GM12878 (cell line): ENCODE results near the gene DPPA5. TPM values are rescaled to one million over a fixed set of nuclear protein-coding genes. Genes with fewer than 3 reads are reported as not detected.

ENCODE experiments used
- ATAC-seq: fragments of 200-7000 bp; cut with Tn5 transposase; 3 replicates; pipeline ENCODE4 v1.9.1; 2020; ENCODE audit warnings: mild to moderate bottlenecking, moderate library complexity
- BruUV-seq: library from RNA; stranded (reverse); fragments of 400-500 nt; replicated peaks from 2 replicates; lab custom pipeline; 2021; lab: Mats Ljungman, UMichigan
- CTCF ChIA-PET: fragments of 300-600 bp; sonication (Branson Sonifier 250); formaldehyde crosslinking; extraction: SDS; loops from one replicate; lab custom pipeline; 2021; ENCODE audit warnings: inconsistent platforms; lab: Yijun Ruan, JAX
- POLR2A ChIA-PET: fragments of 350-600 bp; formaldehyde crosslinking; extraction: SDS; loops from one replicate; lab custom pipeline; 2021; ENCODE audit warnings: inconsistent platforms; lab: Charles Lee
- RAD21 ChIA-PET: fragments of 300-600 bp; sonication (Branson Sonifier 250); formaldehyde crosslinking; loops from one replicate; lab custom pipeline; 2023; ENCODE audit warnings: antibody characterized with exemption; ENCODE audit not compliant: unreplicated experiment; lab: Charles Lee
- SMC1A ChIA-PET: fragments of 300-600 bp; sonication (Branson Sonifier 250); formaldehyde crosslinking; loops from one replicate; lab custom pipeline; 2023; ENCODE audit not compliant: unreplicated experiment, uncharacterized antibody; lab: Charles Lee
- DNase-seq: peaks from one replicate; pipeline ENCODE4 v3.0.0-alpha.2; 2011; ENCODE audit warnings: low read depth, low spot score
- FAIRE-seq: peaks from 3 replicates; lab custom pipeline; 2011; peaks lifted over from hg19 to GRCh38; lab: Jason Lieb, UNC
- H2AFZ ChIP-seq: 2 replicates; pipeline ENCODE4 v1.6.0; 2011; ENCODE audit warnings: low read depth, low read length, control low read depth; ENCODE audit not compliant: control insufficient read depth
- H3K27ac ChIP-seq: 2 replicates; pipeline ENCODE4 v1.5.1; 2011; ENCODE audit warnings: control low read depth; ENCODE audit not compliant: control insufficient read depth, insufficient read depth
- H3K27me3 ChIP-seq, 2 experiments: replicated peaks in 1 of 2; 2 replicates each; pipeline versions ENCODE4 v1.6.0 to v1.6.1; 2011; ENCODE audit warnings: low read length in 1 of 2; ENCODE audit not compliant: control insufficient read depth in 2 of 2, insufficient read depth in 2 of 2
- H3K36me3 ChIP-seq, 2 experiments: 2 replicates each; pipeline ENCODE4 v1.5.1; 2011; ENCODE audit warnings: low read length in 1 of 2; ENCODE audit not compliant: control insufficient read depth in 2 of 2, insufficient read depth in 2 of 2
- H3K4me1 ChIP-seq: 2 replicates; pipeline ENCODE4 v1.6.1; 2011; ENCODE audit warnings: mild to moderate bottlenecking, low read length, moderate library complexity, mixed read lengths; ENCODE audit not compliant: control insufficient read depth, insufficient read depth
- H3K4me2 ChIP-seq: 2 replicates; pipeline ENCODE4 v1.6.0; 2011; ENCODE audit warnings: control low read depth; ENCODE audit not compliant: control insufficient read depth, insufficient read depth
- H3K4me3 ChIP-seq: fragments of 200-600 bp; sonication (generic); 2 replicates; pipeline ENCODE4 v1.5.1; 2016
- H3K79me2 ChIP-seq: 2 replicates; pipeline ENCODE4 v1.6.0; 2011; ENCODE audit warnings: low read length; ENCODE audit not compliant: control insufficient read depth, insufficient read depth
- H3K9ac ChIP-seq: 2 replicates; pipeline ENCODE4 v1.8.0; 2011; ENCODE audit warnings: low read length, control low read depth, mixed read lengths; ENCODE audit not compliant: control insufficient read depth, insufficient read depth
- H3K9me3 ChIP-seq: replicated peaks from 3 replicates; pipeline ENCODE4 v1.5.1; 2011; ENCODE audit warnings: mild to moderate bottlenecking, low read length; ENCODE audit not compliant: control insufficient read depth, insufficient read depth
- H4K20me1 ChIP-seq: 2 replicates; pipeline ENCODE4 v1.6.0; 2011; ENCODE audit not compliant: control insufficient read depth, insufficient read depth
- ASH2L ChIP-seq: fragments of 300-600, 200-600 bp; sonication (generic); IDR thresholded peaks from 2 replicates; pipeline ENCODE4 v1.6.1; 2017; ENCODE audit warnings: low read depth, mild to moderate bottlenecking, borderline replicate concordance
- CREM ChIP-seq: IDR thresholded peaks from 2 replicates; pipeline ENCODE4 v1.6.1; 2014; ENCODE audit warnings: antibody characterized with exemption, low read depth
- FOXM1 ChIP-seq: IDR thresholded peaks from 2 replicates; pipeline ENCODE4 v1.6.1; 2012; ENCODE audit warnings: low read depth, mild to moderate bottlenecking, inconsistent platforms, low read length, moderate library complexity
- HDAC6 ChIP-seq: fragments of 200-600 bp; sonication (generic); IDR thresholded peaks from one replicate; pipeline ENCODE4 v1.8.0; 2017; ENCODE audit warnings: antibody characterized with exemption; ENCODE audit not compliant: unreplicated experiment
- MTA2 ChIP-seq: fragments of 450-650 bp; IDR thresholded peaks from 2 replicates; pipeline ENCODE4 v1.6.1; 2016; ENCODE audit warnings: low read depth, mild to moderate bottlenecking, moderate library complexity
- RB1 ChIP-seq: fragments of 450-650 bp; formaldehyde crosslinking; IDR thresholded peaks from 2 replicates; pipeline ENCODE4 v1.6.1; 2017; ENCODE audit warnings: mild to moderate bottlenecking, borderline replicate concordance
- RCOR1 ChIP-seq: conservative IDR thresholded peaks from 2 replicates; pipeline ENCODE4 v1.6.1; 2012; ENCODE audit warnings: low read depth, low read length, improper control_type of control experiment
- TARDBP ChIP-seq: IDR thresholded peaks from 2 replicates; pipeline ENCODE4 v1.6.1; 2016; ENCODE audit warnings: borderline replicate concordance
- YY1 ChIP-seq: IDR thresholded peaks from 2 replicates; pipeline ENCODE4 v1.6.1; 2011; ENCODE audit warnings: low read depth, mild to moderate bottlenecking, low read length
- ZNF217 ChIP-seq: fragments of 450-650 bp; IDR thresholded peaks from 2 replicates; pipeline ENCODE4 v1.6.1; 2017; ENCODE audit warnings: antibody characterized with exemption, mild to moderate bottlenecking
- ZNF384 ChIP-seq: IDR thresholded peaks from 2 replicates; pipeline ENCODE4 v1.6.1; 2012; ENCODE audit warnings: low read depth, mild to moderate bottlenecking, low read length, improper control_type of control experiment, borderline replicate concordance
- WGBS: methylation state at CpG from one replicate; pipeline ENCODE4 v1.1.6; 2016; ENCODE audit warnings: low lambda C conversion rate; ENCODE audit not compliant: insufficient replicate concordance, insufficient coverage; ENCODE audit errors: missing lambda C conversion rate; 5-methylcytosine and 5-hydroxymethylcytosine counted together
- in situ Hi-C: fragments of 300-500 bp; cut with MboI; formaldehyde crosslinking; loops from 9 replicates; pipeline ENCODE4 v1.14.3; 2018; ENCODE audit warnings: mixed read lengths
- intact Hi-C: fragments of 100-400 bp; cut with micrococcal nuclease; formaldehyde crosslinking; loops from one replicate; pipeline ENCODE4 v1.14.2; 2022; ENCODE audit not compliant: unreplicated experiment
- polyA plus RNA-seq, 11 experiments: library from polyadenylated mRNA; depleted of rRNA in 4 of 11; unstranded in 6 of 11; stranded (reverse) in 5 of 11; fragments of >200 nt; fragmentation: Nextera tagmentation in 4 of 11; fragmentation: Illumina TruSeq in 1 of 11; extraction: Ambion mirVana in 4 of 11; extraction: Trizol in 1 of 11; gene quantifications; 1 replicate in 1 of 11; 2 replicates in 10 of 11; pipeline versions ENCODE4 v1.2.1 to v1.2.3, GENCODE V29; 2011 to 2016; ENCODE audit warnings: inconsistent platforms in 2 of 11, missing spikeins in 2 of 11, low read depth in 1 of 11
- total RNA-seq, 4 experiments: library from RNA; depleted of rRNA in 3 of 4; stranded (reverse); fragments of >200 nt in 3 of 4; fragmentation: Illumina TruSeq in 1 of 4; extraction: Trizol in 1 of 4; gene quantifications; 2 replicates each; pipeline versions ENCODE4 v1.2.1 to v1.2.3, GENCODE V29; 2013 to 2021
- TF ChIP-seq, protein P1 (sequence below): IDR thresholded peaks from 2 replicates; pipeline ENCODE4 v1.6.1; 2012; ENCODE audit warnings: improper control_type of control experiment, low read depth, low read length; ENCODE audit not compliant: insufficient replicate concordance
- TF ChIP-seq, protein P2 (sequence below): fragments of 450-650 bp; IDR thresholded peaks from 2 replicates; pipeline ENCODE4 v1.6.1; 2017; ENCODE audit warnings: mild to moderate bottlenecking, low read depth, inconsistent platforms; ENCODE audit not compliant: poor library complexity, severe bottlenecking
- TF ChIP-seq, protein P3 (sequence below): fragments of 450-650 bp; IDR thresholded peaks from 2 replicates; pipeline ENCODE4 v1.6.1; 2016; ENCODE audit warnings: mild to moderate bottlenecking

DPPA5 gene
- total and polyA plus RNA-seq, 10 of the 15 experiments (the other 5 are each of a cell fraction or from before 2014, with no cell fraction given): not detected

DNA sequence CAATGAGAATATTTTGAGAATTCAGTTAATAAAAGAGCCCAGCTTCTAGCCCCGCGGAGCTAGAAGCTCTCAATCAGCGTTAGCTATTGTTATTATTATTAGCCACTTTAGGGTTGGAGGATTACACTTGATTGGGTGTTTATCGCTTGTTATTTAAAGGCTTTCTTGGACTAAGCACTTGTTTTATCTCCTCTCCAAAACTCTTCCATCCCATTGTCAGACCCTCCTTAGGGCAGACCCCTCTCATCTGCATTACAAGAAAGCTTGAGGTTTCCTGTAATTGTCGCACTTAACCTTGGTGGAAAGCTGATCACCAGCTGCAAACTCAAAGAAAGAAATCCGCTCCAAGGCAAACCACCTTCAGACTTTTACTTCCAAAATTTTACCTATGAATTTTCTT is 4.8 kb downstream of the DPPA5 start (continued):
- TF ChIP-seq, protein P1, sequence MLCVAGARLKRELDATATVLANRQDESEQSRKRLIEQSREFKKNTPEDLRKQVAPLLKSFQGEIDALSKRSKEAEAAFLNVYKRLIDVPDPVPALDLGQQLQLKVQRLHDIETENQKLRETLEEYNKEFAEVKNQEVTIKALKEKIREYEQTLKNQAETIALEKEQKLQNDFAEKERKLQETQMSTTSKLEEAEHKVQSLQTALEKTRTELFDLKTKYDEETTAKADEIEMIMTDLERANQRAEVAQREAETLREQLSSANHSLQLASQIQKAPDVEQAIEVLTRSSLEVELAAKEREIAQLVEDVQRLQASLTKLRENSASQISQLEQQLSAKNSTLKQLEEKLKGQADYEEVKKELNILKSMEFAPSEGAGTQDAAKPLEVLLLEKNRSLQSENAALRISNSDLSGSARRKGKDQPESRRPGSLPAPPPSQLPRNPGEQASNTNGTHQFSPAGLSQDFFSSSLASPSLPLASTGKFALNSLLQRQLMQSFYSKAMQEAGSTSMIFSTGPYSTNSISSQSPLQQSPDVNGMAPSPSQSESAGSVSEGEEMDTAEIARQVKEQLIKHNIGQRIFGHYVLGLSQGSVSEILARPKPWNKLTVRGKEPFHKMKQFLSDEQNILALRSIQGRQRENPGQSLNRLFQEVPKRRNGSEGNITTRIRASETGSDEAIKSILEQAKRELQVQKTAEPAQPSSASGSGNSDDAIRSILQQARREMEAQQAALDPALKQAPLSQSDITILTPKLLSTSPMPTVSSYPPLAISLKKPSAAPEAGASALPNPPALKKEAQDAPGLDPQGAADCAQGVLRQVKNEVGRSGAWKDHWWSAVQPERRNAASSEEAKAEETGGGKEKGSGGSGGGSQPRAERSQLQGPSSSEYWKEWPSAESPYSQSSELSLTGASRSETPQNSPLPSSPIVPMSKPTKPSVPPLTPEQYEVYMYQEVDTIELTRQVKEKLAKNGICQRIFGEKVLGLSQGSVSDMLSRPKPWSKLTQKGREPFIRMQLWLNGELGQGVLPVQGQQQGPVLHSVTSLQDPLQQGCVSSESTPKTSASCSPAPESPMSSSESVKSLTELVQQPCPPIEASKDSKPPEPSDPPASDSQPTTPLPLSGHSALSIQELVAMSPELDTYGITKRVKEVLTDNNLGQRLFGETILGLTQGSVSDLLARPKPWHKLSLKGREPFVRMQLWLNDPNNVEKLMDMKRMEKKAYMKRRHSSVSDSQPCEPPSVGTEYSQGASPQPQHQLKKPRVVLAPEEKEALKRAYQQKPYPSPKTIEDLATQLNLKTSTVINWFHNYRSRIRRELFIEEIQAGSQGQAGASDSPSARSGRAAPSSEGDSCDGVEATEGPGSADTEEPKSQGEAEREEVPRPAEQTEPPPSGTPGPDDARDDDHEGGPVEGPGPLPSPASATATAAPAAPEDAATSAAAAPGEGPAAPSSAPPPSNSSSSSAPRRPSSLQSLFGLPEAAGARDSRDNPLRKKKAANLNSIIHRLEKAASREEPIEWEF: no peak
- no peak for TF ChIP-seq MTA2
- no peak for TF ChIP-seq ASH2L

- Histone ChIP-seq H2AFZ (no peak overlapping the region), H3K4me1 (no peaks in the 10 kb centered on the region), H3K36me3 (no peaks in the 10 kb centered on the region), H3K4me2 (no peak overlapping the region), H4K20me1 (no peaks in the 10 kb centered on the region), H3K27me3 (peaks cover 0 to 2% of the 10 kb centered on the region in 2 experiments; a peak in 2 of 4 replicates), H3K9me3 (no peaks in the 10 kb centered on the region), H3K9ac (no peak overlapping the region), H3K4me3 (no peak overlapping the region), H3K79me2 (no peaks in the 10 kb centered on the region), H3K27ac (no peak overlapping the region)
- WGBS: 72% methylated on average over 33 of the region's 33 CpGs
- no TSS peak for BruUV-seq
- no peak for DNase-seq
- ChIA-PET POLR2A (no interaction called here), CTCF (no interaction called here), SMC1A (interaction anchor here (1.0 kb wide), 1 partner anchor 9 kb away, joined by 3 read pairs; no protein-coding TSS in a partner anchor), RAD21 (no interaction called here)
- TF ChIP-seq FOXM1: no peak
- no peak for TF ChIP-seq TARDBP
- no peak for TF ChIP-seq ZNF217
- TF ChIP-seq RB1: no peak
- TF ChIP-seq YY1: no peak
- TF ChIP-seq, protein P2, sequence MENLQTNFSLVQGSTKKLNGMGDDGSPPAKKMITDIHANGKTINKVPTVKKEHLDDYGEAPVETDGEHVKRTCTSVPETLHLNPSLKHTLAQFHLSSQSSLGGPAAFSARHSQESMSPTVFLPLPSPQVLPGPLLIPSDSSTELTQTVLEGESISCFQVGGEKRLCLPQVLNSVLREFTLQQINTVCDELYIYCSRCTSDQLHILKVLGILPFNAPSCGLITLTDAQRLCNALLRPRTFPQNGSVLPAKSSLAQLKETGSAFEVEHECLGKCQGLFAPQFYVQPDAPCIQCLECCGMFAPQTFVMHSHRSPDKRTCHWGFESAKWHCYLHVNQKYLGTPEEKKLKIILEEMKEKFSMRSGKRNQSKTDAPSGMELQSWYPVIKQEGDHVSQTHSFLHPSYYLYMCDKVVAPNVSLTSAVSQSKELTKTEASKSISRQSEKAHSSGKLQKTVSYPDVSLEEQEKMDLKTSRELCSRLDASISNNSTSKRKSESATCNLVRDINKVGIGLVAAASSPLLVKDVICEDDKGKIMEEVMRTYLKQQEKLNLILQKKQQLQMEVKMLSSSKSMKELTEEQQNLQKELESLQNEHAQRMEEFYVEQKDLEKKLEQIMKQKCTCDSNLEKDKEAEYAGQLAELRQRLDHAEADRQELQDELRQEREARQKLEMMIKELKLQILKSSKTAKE: no peak
- no peak for TF ChIP-seq ASH2L
- TF ChIP-seq ZNF384: no peak
- no peak for TF ChIP-seq RCOR1
- TF ChIP-seq CREM: no peak
- TF ChIP-seq, protein P3, sequence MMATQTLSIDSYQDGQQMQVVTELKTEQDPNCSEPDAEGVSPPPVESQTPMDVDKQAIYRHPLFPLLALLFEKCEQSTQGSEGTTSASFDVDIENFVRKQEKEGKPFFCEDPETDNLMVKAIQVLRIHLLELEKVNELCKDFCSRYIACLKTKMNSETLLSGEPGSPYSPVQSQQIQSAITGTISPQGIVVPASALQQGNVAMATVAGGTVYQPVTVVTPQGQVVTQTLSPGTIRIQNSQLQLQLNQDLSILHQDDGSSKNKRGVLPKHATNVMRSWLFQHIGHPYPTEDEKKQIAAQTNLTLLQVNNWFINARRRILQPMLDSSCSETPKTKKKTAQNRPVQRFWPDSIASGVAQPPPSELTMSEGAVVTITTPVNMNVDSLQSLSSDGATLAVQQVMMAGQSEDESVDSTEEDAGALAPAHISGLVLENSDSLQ: no peak
- no peak for TF ChIP-seq HDAC6
- no peak for ATAC-seq
- no peak for FAIRE-seq
- in situ Hi-C loops (no loop called here), intact Hi-C loops (no loop called here)
These were observed 5.4 kb downstream of the DPPA5 start for GRCh38 chr6:73348550-73349204.
